Stimulated activated naive CD8-positive, alpha-beta T cell treated with anti-CD3 and anti-CD28 coated beads, Interleukin-15, Interleukin-2, amounts not matched to agents 100 U/mL and 50 U/mL, for 24 hours (primary cell): ENCODE data around the gene GPR55.

Experiments used
- ATAC-seq: fragments of 150-1000 bp; cut with Tn5 transposase; one replicate; pipeline ENCODE4 v1.10.0; 2021
- DNase-seq: peaks from one replicate; pipeline ENCODE4 v3.0.0; 2021

Gene GPR55

DNA sequence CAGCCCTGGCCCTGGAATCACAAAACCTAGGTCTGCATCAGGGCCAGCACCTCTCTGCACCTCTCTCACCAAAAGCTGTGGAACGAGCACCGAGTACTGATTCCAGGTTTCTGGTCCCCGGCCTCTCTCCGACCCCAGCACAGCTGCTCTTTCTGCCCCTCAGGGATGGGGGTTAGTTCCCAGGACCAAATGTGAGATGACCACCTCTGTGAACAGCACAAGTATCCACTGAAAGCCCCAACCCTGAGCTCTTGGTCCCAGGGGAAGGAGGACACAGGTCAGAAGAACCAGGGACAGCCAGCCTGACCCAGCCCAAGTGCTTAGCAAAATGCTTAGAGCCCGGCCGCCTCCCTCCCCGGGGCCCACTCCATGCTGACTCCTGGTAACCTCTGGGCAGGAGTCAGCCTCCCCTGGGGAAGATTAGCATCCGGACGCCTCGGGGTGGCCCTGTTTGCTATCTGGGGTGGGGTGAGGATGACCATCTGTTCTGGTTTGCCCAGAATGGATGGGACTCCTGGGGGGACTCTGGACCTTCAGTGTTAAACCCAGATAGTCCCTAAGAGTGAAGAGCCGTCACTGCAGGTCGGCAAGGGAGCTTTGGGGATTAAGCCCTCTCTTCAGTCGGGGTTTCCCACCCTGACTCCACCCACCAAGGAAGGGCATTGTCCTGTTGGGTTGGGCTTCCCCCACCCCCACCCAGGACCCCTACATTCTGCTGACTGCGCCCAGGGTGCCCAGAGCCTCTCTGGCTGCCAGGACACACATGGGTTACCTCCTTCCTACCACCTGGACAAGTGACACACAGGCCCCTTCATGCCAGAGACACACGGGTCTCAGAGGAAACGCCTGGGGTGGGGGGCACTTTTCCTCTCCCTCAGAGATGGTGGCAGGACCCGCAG, 9.4 kb upstream of the GPR55 start:
- peak; percentile 1 for DNase-seq

GRCh38 chr2:230933521-230934180, 8.6 kb upstream of the GPR55 start:
- no peak for ATAC-seq
- peak; percentile 1 for DNase-seq

More for the DNA sequence above, 9.4 kb upstream of the GPR55 start:
- no peak for ATAC-seq

DNA sequence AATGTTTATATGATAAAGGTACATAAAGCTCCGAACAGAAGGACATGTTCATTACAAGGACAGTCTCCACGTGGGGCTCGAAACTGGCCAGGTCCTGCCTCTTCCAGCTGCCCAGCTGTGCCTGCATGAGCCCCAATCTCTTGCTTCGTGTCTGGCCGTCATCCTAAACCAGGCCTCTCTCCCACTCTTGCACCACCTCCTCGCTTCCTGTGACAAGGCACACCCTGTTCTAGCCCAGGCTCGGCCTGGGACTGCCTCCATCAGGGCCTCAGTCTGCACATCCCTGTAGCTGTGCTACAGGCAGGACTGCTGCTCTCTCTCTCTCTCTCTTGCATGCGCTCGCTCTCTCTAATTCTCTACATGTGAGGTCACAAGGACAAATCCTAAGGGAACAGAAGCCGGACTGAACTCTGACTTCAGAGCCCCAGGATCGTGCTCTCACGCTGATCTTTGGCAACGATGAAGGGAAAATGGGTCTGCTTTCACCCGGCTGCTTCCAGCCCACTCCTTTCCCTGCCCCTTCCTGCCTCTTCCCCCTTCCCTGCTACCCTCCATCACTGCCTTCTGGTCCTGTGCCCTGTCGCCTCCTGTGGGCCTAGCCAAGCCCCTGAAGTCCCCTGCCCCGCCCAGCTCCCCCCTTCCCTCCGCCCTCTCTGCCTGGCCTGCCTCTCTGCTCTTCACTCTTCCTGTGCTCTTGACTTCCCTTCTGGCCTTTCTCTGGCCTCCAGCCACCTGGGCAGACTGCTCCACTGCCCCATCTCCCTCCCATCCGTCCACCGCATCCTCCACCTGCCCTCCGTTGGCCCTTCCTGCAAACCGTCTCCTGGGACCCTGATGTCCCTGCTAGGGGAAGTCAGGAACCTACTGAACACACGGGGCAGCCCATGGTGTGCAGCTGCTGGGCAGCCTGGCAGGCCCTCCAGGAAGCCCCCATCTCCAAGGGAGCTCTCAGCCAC, 7.8 kb upstream of the GPR55 start:
- no peak for ATAC-seq
- peak; percentile 2 for DNase-seq

GRCh38 chr2:230931556-230932231, 6.7 kb upstream of the GPR55 start:
- DNase-seq (no peak), ATAC-seq (no peak)

DNA sequence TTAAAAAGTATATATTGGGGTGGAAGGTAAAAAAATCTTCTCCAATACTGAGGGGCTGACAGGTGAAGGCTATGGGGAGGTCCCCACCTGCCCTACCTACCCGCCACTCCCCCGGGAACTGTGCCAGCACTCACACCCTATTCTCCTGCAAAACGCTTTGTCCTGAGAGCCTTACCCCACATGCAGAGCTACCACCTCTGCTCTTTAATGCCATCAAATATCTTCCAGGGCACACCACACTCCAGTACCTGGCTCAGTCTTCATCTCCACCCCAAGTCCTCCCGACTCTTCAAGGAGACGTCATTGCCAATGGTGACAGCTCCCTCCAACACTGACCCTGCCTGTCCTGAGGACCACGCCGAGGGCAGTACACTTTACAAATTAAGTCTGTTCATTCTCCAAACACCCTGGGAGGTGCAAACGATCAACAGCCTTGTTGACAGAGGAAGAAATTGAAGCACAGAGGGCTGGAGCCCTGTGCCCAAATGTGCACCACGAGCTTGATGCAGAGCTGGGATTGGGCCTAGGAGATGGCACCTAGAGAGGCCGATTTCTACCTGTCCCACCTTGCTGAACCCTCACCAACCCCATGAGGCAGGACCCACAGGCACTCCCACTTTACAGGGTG, 6.0 kb upstream of the GPR55 start:
- no peak for DNase-seq
- no peak for ATAC-seq

DNA sequence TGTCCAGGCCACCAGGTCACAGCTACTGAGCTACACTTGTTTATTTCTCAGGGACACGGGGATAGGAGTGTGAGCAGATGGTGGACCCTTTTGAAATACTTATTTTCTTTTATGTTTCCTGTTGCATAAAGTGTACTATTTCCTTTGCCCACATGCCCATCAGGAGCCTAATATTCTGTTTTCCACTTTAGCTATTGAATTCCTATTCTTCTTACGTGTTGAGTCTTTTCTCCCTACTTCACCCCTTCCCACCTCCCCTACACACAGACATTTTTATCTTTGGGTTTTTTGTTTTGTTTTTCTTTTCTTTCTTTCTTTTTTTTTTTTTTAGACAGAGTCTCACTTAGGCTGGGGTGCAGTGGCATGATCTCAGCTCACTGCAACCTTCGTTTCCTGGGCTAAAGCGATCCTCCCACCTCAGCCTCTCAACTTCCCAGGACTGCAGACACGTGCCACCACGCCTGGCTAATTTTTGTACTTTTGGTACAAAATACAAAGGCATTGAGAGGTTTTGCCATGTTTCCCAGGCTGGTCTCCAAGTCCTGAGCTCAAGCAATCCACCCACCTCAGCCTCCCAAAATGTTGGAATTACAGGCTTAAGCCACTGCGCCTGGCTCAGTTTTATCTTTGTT, 5.2 kb upstream of the GPR55 start:
- DNase-seq (no peak), ATAC-seq (no peak)

GRCh38 chr2:230929381-230930148, 4.5 kb upstream of the GPR55 start:
- DNase-seq (no peak), ATAC-seq (no peak)

DNA sequence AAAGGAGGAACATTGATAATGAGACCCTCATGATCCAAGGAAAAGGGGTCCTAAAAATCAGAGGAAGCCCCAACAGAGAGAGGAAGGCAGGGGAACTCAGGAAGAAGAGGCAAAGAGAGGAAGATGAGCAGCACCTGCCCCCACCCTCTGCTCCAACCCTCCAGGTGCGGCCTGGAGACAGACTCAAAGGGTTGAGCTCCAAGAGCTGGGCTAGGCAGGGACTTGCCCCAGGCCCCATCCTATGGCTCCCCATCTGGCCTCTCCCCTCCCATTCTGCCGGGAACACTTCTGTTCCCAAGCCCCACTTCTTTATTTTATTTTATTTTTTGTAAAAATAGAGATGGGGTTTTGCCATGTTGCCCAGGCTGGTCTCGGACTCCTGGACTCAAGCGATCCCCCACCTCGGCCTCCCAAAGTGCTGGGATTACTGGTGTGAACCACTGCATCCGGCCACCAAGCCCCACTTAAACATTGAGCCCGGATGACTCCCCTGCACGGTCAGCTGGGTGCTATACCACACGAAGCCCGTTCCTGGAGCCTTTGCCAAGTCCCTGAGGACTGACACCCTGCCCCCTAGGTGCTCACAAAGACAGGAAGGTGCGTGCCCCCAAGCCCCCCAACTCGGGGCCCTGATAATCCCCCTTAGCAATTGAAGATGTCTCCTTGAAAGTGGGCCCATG, 3.8 kb upstream of the GPR55 start:
- ATAC-seq = no peak

DNA sequence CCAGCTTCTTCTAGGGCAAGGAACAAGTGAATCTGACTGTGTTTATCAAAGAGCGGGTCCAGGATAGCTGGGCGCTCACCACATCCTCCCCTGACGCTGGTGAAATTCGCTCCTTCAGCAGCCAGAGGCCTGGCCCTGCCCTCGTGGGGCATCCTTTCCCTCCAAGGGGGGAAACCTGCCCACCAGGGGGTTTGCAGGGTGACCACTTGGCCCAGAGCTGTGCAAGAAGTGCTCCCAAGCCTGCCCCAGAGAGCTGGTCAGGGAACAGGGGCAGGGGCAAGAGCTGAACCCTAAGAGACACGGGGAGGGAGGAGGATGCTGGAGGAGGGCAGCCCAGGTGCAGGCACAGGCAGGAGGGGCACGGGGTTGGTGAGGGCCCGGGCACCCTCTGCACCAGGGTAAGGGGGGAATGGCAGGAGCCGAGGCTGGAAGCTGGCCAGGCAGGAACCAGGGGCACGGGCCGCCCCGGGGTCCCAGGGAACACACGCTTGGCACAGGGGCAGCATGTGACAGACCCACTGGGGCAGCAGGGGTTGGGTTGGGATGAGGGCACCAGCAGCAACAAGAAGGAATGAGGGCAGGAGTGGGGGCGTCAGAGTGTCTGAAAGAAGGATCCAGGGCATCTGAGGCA, 2.8 kb upstream of the GPR55 start:
- no peak for DNase-seq
- ATAC-seq = no peak

More for the DNA sequence above, 3.8 kb upstream of the GPR55 start:
- no peak for DNase-seq

DNA sequence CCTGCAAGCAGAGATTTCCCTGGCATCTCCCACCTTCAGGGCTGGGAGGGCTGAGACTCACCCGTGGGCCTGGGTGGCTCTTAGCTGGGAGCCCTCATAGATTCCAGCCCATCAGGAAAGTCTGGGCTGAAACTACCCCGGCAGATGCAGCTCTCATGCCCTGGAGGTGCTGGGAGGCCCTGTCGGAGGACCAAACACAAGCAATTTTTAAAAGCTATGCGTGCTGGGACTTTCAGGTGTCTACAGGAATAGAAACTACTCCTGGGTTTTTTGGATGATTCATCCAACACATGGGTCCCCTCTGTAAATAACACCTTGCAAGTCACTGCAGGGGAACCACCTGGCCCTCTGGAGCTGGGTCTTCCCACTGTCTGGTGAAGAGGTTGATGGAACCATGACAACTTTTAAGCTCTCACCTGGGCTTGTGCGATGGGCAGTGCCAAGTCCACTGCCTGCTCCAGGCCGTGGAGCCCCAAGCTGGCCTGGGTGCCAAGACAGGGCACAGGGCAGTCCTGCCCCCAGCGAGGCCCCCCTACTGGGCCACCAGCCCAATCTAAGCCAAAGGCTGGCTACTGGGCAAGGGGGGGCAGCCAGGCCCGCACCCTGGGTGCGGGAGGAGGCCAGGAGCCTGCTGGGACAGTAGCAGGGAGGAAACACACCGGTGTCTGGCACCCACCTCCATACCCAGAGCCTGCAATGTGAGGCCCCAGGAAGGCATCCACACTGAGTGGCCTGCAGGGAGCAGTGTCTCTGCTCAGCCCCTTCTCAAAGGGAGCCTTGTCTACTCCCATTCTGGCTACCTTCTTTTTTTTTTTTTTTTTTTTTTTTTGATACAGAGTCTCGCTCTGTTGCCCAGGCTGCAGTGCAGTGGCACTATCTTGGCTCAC, 1.1 kb upstream of the GPR55 start:
- peak; percentile 64 for ATAC-seq

GRCh38 chr2:230925443-230925878, 419 bp upstream of the GPR55 start:
- DNase-seq (peak; percentile 64), ATAC-seq (peak; percentile 12)

More for the DNA sequence above, 1.1 kb upstream of the GPR55 start:
- peak; percentile 68 for DNase-seq

DNA sequence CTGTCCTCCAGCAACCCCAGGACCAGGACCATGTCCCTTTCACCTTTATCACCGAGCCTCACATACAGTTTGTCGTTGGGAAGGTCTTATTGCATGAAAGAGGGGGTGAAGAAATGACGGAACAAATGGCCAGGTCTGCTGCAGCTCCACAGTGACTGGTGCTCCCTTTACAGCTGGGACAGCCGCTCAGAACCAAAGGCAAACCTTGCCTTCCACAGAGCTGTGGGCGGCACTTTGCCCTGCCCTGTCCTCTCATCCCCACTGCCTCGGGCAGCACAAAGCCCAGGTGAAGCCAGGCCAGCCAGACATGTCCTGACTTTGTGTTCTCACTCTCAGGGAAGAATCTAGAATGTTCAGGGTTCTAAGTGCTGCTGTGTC, 961 bp downstream of the GPR55 start:
- ATAC-seq (no peak), DNase-seq (no peak)

DNA sequence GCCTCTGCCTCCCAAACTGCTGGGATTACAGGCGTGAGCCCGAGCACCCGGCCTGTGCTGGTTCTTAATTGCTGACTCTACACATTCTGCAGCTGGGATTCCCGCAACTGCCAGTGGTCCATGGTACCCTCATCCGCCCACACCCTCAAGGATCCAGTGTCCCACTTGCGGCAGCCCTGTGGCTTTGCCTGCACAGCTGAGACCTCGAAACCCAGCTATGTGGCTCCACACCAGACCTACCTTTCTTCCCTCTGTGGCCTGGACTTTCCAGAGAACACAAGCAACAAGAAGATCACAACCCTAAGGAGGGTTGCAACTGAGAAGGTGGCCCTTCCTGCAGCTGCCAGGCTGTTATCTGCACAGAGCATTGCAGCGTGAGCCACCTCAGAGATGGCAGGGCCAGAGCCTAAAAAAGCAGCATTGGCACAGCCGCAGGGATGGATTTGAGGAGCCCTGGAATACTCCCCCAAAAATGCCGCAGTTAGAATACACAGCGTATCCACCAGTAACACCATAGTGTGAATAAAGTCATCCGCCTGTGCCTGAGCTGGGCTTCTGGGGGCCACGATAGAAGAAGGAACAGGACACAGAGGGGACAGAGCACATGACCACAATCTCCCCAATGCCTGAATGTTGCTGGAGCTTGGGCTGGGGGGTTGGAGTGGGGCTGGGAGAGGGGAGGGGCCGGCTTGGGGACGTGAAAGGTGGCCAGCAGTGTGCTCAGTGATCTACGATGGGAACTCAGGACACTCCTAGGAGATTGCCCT, 1.9 kb downstream of the GPR55 start:
- DNase-seq (no peak), ATAC-seq (no peak)

- no peak for ATAC-seq
- DNase-seq = no peak
Measured at GRCh38 chr2:230921806-230922595, 3.0 kb downstream of the GPR55 start.

DNA sequence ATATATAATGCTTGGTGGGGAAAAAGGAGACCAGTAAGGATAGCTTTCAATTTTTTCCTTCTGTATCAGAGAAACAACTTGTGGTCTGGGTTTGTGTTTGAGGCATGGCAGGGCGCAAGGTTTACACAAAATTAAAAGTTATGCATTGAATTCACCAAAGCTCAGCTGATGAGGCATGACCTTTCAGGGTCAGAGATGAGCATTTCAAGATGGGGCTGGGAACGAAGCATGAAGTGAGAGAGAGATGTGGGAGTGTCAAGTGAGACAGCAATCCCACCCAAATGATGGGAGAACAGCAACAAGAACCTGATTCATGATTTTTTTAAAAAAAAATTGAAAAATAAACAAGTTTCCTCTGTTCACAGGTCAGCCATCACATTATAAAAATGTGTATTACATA, 4.9 kb downstream of the GPR55 start:
- DNase-seq (no peak), ATAC-seq (peak; percentile 8)

GRCh38 chr2:230919681-230920080, 5.4 kb downstream of the GPR55 start:
- DNase-seq (no peak), ATAC-seq (peak; percentile 19)
